RWPE2 (cell line): ENCODE measurements around the gene MYO3A.

ENCODE experiments used
- ATAC-seq: fragments of 200-7000 bp; cut with Tn5 transposase; 3 replicates; pipeline ENCODE4 v1.9.1; 2021; ENCODE audit warnings: low read depth
- DNase-seq: peaks from one replicate; pipeline ENCODE4 v3.0.0-alpha.2; 2020; ENCODE audit warnings: low spot score
- H3K27ac ChIP-seq: fragments of 450-650 bp; 2 replicates; pipeline ENCODE4 v1.5.1; 2017; ENCODE audit warnings: mild to moderate bottlenecking; ENCODE audit not compliant: poor library complexity, severe bottlenecking
- H3K27me3 ChIP-seq: fragments of 250-450 bp; sonication (Bioruptor Pico); 2 replicates; pipeline ENCODE4 v1.5.1; 2021; ENCODE audit warnings: mild to moderate bottlenecking, moderate library complexity; ENCODE audit not compliant: insufficient read depth, poor library complexity, severe bottlenecking
- H3K36me3 ChIP-seq: fragments of 250-450 bp; sonication (Bioruptor Pico); 2 replicates; pipeline ENCODE4 v1.5.1; 2020; ENCODE audit warnings: low read depth, mild to moderate bottlenecking, moderate library complexity
- H3K4me1 ChIP-seq: fragments of 250-450 bp; sonication (Bioruptor Pico); 2 replicates; pipeline ENCODE4 v1.5.1; 2021; ENCODE audit warnings: mild to moderate bottlenecking, moderate library complexity; ENCODE audit not compliant: insufficient read depth, poor library complexity, severe bottlenecking
- H3K4me3 ChIP-seq: fragments of 250-450 bp; sonication (Bioruptor Pico); 2 replicates; pipeline ENCODE4 v1.5.1; 2021; ENCODE audit warnings: mild to moderate bottlenecking, moderate library complexity; ENCODE audit not compliant: severe bottlenecking
- H3K9me3 ChIP-seq: fragments of 250-450 bp; sonication (Bioruptor Pico); 2 replicates; pipeline ENCODE4 v1.5.1; 2021; ENCODE audit warnings: mild to moderate bottlenecking, moderate library complexity; ENCODE audit not compliant: severe bottlenecking
- TF ChIP-seq, protein P1 (sequence below): fragments of 450-650 bp; IDR thresholded peaks from one replicate; pipeline ENCODE4 v1.5.1; 2017; ENCODE audit warnings: mild to moderate bottlenecking, moderate library complexity; ENCODE audit not compliant: poor library complexity, severe bottlenecking

The MYO3A gene

DNA sequence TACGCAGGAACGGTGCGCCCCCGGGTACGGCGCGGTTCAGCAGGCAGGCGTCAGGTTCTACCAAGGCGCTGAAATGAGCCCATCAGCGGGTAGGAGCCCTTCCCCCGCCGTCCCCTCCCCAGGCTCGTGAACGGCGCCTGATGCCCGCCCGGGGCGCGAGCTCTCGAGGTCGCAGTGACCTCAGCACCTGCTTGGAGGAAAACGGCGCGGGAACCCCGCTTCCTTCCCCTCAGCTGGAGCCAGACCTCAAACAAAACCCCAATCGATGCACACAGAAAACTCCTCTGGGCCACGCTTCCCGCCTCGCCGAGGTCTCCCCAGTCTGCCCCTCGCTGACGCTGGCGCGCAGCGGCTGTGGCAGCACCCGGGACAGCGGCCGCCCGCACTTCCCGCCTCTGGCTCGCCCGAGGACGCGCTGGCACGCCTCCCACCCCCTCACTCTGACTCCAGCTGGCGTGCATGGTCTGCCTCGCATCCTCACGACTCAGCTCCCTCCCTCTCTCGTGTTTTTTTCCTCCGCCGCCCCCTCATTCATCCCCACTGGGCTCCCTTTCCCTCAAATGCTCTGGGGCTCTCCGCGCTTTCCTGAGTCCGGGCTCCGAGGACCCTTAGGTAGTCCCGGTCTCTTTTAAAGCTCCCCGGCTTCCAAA, 282.0 kb downstream of the MYO3A start:
- TF ChIP-seq, protein P1, sequence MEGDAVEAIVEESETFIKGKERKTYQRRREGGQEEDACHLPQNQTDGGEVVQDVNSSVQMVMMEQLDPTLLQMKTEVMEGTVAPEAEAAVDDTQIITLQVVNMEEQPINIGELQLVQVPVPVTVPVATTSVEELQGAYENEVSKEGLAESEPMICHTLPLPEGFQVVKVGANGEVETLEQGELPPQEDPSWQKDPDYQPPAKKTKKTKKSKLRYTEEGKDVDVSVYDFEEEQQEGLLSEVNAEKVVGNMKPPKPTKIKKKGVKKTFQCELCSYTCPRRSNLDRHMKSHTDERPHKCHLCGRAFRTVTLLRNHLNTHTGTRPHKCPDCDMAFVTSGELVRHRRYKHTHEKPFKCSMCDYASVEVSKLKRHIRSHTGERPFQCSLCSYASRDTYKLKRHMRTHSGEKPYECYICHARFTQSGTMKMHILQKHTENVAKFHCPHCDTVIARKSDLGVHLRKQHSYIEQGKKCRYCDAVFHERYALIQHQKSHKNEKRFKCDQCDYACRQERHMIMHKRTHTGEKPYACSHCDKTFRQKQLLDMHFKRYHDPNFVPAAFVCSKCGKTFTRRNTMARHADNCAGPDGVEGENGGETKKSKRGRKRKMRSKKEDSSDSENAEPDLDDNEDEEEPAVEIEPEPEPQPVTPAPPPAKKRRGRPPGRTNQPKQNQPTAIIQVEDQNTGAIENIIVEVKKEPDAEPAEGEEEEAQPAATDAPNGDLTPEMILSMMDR = no peak
- Histone ChIP-seq H3K9me3 (no peaks in the 10 kb centered on the region), H3K4me1 (no peaks in the 10 kb centered on the region), H3K27ac (no peak overlapping the region), H3K27me3 (peaks cover 100% of the 10 kb centered on the region), H3K36me3 (no peaks in the 10 kb centered on the region), H3K4me3 (no peak overlapping the region)
- DNase-seq (no peak), ATAC-seq (peak; percentile 77)

DNA sequence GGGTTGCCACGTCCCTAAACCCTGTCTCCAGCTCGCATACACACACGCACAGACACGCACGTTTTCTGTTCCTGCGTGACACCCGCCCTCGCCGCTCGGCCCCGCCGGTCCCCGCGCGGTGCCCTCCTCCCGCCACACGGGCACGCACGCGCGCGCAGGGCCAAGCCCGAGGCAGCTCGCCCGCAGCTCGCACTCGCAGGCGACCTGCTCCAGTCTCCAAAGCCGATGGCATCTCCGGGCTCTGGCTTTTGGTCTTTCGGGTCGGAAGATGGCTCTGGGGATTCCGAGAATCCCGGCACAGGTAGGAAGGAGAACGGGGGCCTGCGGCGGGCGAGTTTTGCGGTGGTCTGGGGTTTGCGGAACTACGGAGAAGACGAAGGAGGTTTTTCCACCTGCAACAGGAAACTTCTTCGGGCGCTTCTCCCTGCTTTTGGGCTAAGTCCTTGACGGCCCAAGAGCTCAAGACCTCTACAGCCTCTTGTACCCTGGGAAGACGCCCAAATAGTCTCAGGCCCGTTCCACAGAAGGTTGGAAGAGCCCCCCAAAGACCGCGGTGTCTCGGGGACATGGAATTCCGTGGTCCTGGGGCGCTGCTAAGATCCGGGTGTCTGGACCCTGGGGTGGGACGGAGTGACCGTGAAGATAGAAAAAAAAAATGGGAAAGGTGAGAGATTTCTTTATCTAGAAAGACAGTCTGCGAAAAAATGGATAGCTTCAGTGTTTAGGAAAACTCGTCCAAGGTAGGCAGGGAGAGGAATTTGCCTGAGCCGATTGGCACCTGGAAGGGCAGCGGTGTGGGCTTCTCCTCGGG, 282.8 kb downstream of the MYO3A start, which contains the start of gene GAD2:
TSS of gene GAD2 (plus strand) at position 190 of the 811 bp plus-strand sequence. CDS start at position 226, 36 bp downstream.
- Histone ChIP-seq H3K36me3 (no peaks in the 10 kb centered on the region), H3K27ac (no peak within 1 kb of the TSS), H3K27me3 (peaks cover 100% of the 10 kb centered on the region), H3K9me3 (no peaks in the 10 kb centered on the region), H3K4me1 (no peaks in the 10 kb centered on the region), H3K4me3 (no peak within 1 kb of the TSS)
- DNase-seq (no peak), ATAC-seq (no peak)
- TF ChIP-seq, protein P1 = no peak

DNA sequence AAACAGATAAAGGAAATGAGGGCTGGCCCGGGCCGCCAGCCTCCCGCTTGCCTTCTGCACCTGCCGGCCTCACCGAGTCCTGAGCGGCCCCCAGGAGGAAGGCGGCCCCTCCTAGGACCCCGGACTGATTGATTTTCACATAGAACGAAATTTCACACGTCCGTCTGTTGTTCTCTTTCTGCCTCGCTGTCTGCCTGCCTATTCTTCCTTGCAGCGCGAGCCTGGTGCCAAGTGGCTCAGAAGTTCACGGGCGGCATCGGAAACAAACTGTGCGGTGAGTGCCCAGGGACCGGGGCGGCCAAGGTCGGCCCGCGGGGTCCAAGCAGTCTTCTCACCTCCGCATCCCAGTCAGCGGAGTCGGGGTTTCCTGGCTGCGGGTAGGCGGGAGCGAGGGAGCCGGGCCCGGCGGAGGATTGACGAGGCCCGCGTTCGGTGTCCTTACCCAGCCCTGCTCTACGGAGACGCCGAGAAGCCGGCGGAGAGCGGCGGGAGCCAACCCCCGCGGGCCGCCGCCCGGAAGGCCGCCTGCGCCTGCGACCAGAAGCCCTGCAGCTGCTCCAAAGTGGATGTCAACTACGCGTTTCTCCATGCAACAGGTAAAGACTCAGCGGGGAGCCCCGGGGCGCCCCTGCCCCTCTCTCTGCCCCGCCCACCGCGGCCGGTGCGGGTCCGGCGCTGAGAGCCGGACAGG, 283.5 kb downstream of the MYO3A start:
- no peak overlapping the region for H3K4me3 ChIP-seq
- no peak overlapping the region for H3K27ac ChIP-seq
- H3K36me3 ChIP-seq = no peaks in the 10 kb centered on the region
- no peaks in the 10 kb centered on the region for H3K4me1 ChIP-seq
- TF ChIP-seq, protein P1 = no peak
- no peaks in the 10 kb centered on the region for H3K9me3 ChIP-seq
- ATAC-seq (peak; percentile 24; the same call in 1 of the 3 replicates), DNase-seq (no peak)
- H3K27me3 ChIP-seq = peaks cover 100% of the 10 kb centered on the region

DNA sequence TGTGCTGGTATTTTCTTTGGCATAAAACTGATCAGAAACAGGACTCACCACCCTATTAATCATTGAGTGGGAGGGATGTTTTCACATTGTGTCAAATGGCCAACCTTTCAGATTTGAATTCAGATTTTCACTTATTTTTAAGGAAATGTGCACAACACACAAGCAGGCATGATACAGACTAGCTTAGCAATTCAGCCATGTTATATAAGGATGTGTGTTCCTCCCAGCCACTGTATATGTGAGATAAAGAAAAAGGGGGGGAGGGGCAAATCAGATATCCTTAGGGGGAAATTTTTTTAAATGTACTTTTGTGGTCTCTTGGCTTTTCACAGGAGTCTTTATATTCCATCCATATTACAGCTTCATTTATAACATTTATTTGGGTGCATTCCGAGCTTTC, 285.6 kb downstream of the MYO3A start:
- Histone ChIP-seq H3K36me3 (no peaks in the 10 kb centered on the region), H3K27ac (no peak overlapping the region), H3K27me3 (peaks cover 97% of the 10 kb centered on the region), H3K4me1 (no peaks in the 10 kb centered on the region), H3K4me3 (no peak overlapping the region), H3K9me3 (no peaks in the 10 kb centered on the region)
- ATAC-seq (no peak), DNase-seq (no peak)
- TF ChIP-seq, protein P1 = no peak
